Erythroblast (primary cell): Measurements from ENCODE around the gene BAIAP3.

Experiments used
- DNase-seq, 2 experiments: peaks; one replicate each; lab custom pipeline; 2025; lab: John Stamatoyannopoulos, UW
- GATA1 ChIP-seq: IDR thresholded peaks from 2 replicates; pipeline ENCODE4 v1.6.1; 2011; ENCODE audit warnings: low read depth, mild to moderate bottlenecking, control low read depth, low read length, moderate library complexity
- POLR2A ChIP-seq: IDR thresholded peaks from 2 replicates; pipeline ENCODE4 v1.6.1; 2011; ENCODE audit warnings: mild to moderate bottlenecking, low read length

BAIAP3 gene

DNA sequence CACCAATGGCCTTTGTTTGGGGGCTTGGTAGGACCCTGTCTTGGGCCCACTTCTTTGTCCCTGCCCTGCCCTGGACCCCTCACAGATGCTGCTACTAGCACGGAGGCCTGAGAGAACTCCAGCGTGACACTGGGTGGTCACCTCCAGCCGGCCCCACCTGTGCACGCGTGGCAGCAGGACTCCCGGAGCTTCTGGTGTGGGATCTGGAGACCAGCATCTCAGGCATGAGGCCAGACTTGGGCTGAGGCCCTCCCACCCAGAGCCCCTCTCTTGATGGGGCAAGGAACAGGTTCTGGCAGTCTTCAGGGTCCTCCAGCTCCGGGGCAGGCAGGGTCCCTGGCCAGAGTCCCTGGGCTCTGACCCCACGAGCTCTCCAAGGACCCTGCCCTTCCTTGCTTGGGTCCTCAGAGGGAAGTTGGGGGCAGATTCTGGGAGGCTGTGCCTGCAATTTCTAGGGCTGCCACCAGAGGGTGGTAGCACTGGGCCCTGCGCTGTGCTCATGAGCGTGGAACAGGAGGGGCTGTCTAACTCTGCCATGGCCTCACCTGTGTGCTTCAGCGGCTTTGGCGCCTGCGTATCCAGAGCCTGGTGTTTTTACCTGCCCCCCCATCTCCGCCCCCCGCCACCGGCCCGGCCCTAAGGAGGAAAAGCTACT is 3.1 kb upstream of the BAIAP3 start:
- TF ChIP-seq POLR2A, result no peak
- TF ChIP-seq GATA1, result no peak
- DNase-seq, result peak; percentile 30 to 58

DNA sequence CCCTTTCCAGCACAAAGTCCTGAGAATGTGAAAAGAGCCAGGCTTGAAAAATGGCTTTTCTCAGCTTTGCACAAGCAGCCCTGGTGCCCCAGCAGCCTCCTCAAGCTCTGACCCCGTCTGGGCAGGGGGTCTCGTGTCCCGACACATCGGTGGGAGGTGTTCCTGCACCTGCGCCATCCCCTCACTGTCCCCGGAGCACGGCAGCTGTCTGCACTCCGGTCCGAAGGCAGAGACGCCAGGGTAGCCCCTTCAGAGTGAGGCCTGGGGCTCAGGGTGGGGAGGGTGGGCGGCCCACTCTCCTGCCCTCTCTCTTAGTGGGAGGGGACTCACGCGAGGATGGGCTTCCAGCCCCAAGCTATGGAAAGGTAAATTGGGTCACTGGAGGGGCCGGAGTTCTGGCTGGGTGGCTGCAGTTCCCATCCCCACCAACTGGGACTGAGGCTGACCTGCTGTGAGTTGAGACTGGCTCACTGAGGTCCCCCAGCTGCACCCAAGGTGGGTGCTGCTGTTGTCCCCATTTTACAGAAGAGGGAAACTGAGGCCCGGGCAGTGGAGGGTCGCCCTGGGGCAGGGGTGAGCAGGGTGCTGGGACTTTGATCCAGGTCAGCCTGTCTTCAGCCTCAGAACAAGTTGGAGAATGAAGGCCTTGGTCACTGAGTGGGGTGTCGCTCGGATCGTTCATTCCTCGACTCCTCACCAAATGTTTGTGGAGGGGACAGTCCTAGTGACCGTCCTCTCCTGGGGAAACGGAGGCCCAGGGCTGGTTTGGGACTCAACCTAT is 2.3 kb upstream of the BAIAP3 start:
- TF ChIP-seq POLR2A (no peak), GATA1 (no peak)
- no peak for DNase-seq

DNA sequence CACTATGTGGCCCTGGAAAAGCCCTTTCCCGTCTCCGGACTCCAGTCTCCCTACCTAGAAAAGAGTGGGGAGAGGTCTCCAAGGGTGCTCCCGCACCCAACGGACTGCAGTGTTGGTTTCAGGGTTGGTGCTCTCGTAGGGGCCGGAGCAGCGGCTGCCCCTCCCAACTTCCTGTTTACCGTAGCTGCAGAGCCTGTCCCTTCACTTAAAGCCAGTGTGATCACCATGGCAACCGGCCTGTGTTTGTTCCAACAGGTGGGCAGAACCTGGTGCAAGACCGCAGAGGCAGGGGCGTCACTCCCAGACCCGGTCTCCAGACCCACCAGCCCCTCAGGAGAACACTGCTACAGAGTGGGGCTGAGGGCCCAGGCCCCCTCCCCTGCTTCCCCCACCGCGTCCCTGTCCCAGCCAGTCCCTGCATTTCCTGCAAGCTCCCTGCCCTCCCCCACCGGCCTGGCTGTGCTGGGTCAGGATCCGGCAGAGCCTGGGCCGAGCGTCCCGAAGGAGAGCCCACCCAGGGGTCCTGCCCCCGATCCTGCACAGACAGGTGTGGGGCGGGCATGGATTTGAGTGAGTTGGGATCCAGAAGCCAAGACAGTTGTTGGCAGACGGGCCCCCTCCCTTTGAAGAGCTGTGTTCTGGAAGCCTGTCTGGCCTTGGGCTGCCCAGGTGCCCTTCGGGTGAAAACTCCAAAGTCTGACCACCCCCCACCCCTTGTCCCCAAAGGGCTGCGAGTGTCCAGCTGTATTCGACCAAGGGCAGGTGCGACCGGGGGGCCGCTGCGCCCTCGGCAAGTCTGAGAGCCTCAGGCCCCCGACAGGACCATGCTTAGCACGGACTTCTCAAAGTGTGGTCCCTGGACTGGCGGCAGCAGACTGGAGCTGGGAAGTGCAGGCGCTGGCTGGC is 1.5 kb upstream of the BAIAP3 start:
- DNase-seq, result peak; percentile 36 to 49

DNA sequence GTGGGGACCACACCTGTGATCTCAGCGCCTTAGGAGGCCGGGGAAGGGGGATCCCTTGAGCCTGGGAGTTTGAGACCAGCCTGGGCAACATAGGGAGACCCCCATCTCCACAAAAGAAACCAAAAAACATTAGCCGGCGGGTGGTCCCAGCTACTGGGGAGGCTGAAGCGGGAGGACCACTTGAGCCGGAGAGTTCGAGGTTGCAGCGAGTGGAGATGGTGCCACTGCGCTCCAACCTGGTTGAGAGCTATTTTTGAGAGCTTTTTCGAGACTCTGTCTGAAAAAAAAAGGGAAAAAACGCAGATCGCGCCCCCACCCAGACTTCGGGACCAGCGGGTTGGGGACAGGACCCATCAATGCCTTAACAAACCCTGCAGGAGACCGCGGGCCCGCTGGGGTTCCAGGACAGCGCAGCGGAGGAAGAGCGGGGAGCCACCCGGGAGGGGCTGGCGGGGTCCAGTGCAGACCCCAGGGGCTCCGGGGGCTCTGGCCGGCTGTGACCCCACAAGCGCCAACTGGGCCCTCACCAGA is 762 bp upstream of the BAIAP3 start:
- TF ChIP-seq GATA1 (no peak), POLR2A (no peak)
- no peak for DNase-seq

More for the DNA sequence above, 1.5 kb upstream of the BAIAP3 start:
- TF ChIP-seq POLR2A (no peak), GATA1 (no peak)

DNA sequence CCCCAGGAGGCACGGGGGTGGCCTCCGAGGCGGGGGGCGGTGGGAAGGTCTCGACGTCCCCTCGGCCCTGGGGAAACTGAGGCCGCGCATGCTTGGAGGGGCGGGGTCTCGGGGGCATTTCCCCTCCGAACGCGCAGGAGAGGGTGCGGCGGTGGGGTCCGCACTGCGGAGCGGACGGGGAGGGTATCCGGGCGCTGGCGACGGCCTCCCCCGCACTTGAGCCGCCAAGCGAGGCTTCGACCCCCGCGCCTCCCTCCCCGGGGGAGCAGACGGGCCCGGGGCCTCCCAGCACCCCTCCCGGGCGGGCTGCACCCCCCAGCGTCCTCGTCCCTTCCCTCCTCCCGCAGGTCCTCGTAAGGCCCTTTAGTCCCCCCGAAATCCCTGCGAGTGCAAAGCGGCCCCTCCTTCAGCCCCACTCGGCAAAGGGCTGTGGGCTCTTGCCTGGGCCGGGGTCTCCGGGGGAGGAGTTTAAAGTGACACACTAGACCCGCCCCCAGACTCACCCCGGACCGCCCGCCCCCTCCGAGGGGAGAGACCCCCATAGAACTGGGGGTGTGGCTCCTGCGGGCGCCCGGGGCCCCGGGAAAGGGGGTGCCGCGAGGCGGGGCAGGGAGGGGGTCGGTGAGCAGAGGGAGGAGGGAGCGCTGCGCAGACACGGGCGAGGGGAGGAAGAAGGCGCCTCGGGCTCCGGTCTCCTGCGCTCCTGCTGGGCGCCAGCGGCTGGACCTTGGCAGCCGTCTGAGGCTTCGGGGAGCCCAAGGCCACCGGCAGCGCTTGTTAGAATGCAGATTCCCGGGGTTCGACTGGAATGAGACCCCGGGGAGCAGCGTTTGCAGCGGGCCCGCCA is 632 bp downstream of the BAIAP3 start:
- DNase-seq, result no peak
- TF ChIP-seq POLR2A (no peak), GATA1 (no peak)

DNA sequence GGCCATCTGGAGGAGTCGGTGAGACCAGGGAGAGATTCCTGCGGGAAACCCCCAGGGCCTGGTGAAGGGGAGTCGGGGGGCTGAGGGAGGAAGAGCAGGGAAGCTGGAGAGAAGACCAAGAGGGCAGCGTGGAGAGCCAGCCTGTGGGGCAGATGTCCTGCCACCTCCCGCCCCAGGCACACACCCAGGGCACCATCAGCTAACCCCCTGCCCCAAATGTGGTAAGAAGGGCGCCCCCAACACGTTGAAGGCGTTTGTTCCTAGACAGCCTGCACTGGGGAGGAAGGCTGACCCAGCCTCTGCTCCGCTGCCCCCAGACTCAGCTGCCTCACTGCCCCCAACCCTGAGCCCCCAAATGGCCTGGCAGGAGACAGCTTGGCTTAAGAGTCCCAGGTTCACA is 1.3 kb downstream of the BAIAP3 start:
- no peak for TF ChIP-seq GATA1
- TF ChIP-seq POLR2A, result no peak
- DNase-seq, result no peak

DNA sequence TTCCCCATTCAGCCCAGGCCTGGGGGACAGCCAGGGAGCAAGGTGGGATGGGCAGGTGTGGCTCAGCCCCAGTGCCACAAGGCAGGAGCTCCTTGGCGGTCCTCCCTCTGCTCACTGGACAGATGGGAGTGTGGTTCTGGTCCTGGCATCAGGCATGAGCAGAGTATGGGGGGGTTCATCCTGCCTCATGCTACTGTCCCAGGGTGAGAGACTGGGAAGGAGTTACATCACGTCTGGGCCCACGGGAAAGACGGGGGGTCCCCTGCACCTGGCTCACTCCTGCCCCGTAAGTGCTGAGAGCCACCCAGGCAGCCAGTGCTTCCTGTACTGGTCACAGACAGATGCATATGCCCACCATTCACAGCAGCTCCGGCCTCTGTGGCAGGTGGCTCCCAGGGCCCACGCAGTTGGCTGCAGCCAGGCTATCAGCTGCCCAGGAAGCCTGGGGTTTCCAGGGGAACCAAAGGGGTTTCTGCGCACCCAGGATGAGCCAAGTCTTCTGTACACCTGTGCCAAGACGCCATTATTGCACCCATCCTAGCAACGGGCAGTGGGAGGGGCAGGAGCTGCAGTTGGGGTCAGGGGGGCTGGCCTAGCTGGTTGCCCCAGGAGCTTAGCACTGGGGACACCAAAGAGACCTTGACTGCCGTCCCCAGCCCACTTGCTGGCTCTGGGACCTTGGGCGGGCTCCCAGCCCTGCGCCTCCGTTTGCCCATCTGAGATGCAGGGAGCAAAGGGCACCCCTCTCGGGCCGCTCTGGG is 1.9 kb downstream of the BAIAP3 start:
- TF ChIP-seq POLR2A, result no peak
- TF ChIP-seq GATA1, result no peak
- no peak for DNase-seq

DNA sequence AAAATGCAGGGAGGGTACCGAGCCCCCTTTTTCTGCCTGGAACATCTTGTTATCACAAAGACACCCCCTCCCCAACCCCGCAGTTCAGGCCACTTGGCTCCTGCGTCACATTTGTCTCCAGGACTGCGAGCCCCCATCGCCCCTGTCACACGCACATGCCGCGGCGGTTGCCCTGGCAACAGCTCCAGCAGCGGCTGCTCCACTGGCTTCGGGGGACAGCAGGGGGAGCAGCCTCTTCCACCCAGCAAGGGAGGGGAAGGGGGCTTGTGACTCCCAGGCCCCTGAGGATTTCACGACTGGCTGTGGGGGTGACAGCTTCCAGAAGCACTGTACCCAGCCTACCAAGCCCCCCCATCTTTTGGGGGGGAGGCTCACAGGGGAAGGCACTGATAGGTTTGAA is 2.6 kb downstream of the BAIAP3 start:
- no peak for DNase-seq
- TF ChIP-seq GATA1 (no peak), POLR2A (no peak)

DNA sequence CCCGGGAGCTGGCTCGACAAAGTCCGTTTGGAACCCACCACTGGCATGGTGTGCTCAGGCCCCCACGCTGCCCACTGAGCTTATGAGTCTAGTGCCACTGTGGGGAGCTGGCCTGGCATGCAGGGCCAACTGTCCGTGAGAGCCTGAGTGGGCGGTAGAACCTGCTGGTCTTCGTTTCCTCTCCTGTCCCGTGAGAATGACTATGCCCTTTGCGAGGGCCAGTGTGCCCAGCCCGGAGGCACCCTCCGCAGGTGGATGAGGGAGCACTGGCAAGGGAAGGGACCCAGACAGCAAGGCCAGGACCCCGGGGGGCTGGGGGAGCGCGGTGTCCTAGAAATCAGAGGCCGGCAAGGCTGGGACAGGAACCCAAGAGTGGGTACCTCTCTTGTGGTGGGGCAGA is 3.2 kb downstream of the BAIAP3 start:
- TF ChIP-seq POLR2A (no peak), GATA1 (no peak)

DNA sequence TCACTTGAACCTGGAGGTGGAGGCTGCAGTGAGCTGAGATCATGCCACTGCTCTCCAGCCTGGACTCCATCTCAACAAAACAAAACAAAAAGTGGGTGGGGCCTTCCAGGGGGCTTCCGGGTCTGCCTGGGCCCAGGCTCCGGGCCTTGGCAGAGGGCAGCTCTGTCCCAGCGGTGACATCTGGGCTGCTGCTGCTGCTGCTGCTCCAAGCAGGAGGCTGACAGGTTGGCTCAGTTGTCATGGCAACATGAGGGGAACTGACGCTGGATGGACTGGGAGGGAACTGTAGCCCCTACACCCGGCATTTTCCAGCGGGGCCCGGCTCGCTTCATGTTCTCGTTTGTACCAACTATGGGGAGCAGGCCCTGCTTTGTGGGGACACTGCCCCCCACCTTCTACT is 4.0 kb downstream of the BAIAP3 start:
- TF ChIP-seq POLR2A (no peak), GATA1 (no peak)
- DNase-seq, result no peak

More for the DNA sequence above, 3.2 kb downstream of the BAIAP3 start:
- DNase-seq, result no peak

DNA sequence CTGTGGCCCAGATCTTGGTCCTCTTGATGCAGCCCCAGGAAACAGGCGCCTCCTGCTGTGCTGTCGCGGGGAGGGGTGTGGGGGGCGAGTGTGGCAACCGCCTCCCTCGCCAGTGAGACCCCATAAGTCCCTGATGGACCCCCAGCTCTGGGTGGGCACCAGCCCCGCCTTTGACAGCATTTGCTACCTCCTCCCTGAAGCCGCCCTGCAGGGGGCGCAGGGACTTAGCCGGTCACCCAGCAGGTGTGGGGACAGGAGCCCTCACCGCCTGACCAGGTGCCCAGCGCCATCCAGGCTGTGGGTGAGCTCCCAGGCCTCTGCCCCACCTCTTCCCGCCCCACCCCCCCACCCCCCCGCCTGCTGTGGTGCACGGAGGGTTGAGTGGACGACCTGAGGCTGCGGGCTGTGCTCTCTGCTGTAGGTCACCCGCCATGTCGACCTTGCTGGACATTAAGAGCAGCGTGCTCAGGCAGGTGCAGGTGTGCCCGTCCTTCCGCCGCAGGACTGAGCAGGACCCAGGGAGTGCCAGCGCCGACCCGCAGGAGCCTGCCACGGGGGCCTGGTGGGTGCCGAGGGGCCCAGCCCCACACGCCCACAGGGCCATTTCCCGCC is 4.8 kb downstream of the BAIAP3 start:
- no peak for TF ChIP-seq GATA1
- TF ChIP-seq POLR2A, result no peak
- peak; percentile 27 to 48 for DNase-seq
